ENCODE data around the gene GLYR1. TPM values are rescaled to one million over a fixed set of nuclear protein-coding genes. Genes with fewer than 3 reads are reported as not detected.

GLYR1 gene
- polyA plus RNA-seq, 1 donor (not counting 4 experiments of a cell fraction or from before 2014, with no cell fraction given), result 42.6 TPM

DNA sequence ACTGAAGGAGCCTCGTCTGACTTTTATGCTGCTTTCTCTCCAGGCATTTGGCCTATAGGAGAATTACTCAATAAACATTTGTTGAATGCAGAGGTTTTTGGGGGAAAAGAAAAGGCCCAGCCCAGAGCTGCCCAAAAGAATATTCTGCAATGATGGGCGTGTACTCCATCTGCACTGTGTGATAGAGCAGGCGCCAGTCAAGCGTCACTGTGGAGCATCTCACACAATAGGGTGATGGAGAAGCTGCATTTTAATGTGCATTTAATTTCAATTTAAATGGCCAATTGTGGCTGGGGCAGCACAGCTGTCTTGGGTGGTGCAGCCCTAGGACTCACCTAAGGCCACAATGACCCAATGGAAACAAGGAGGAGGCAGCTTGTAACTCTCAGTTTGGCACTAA lies 20.6 kb downstream of the GLYR1 start:
- Histone ChIP-seq H3K4me1 (ENCODE audit: control insufficient read depth, extremely low read depth, insufficient read depth, low read length) (no peaks in the 10 kb centered on the region), H3K4me3 (ENCODE audit: control insufficient read depth in 2 of 3, extremely low read depth in 1 of 3, insufficient read depth in 2 of 3, low read depth in 1 of 3, low read length in 3 of 3) (no peak overlapping the region), H2AFZ (ENCODE audit: control insufficient read depth, low read length) (no peak overlapping the region), H3K9me3 (ENCODE audit: control insufficient read depth, low read depth, low read length) (no peaks in the 10 kb centered on the region), H3K79me2 (ENCODE audit: control insufficient read depth, insufficient read depth, low read length) (peaks cover 2% of the 10 kb centered on the region), H4K20me1 (ENCODE audit: control insufficient read depth, extremely low read depth, insufficient read depth, low read length) (peaks cover 3% of the 10 kb centered on the region), H3K9me1 (ENCODE audit: control insufficient read depth, extremely low read depth, insufficient read depth, low read length) (no peaks in the 10 kb centered on the region), H3K9ac (ENCODE audit: control insufficient read depth, extremely low read depth, insufficient read depth, low read length) (no peak overlapping the region), H3K4me2 (ENCODE audit: control insufficient read depth, extremely low read depth, insufficient read depth, low read depth, low read length) (no peak overlapping the region), H3K27me3 (ENCODE audit: control insufficient read depth, extremely low read depth, insufficient read depth, low read length) (no peaks in the 10 kb centered on the region), H3K27ac (ENCODE audit: control insufficient read depth, insufficient read depth, low read length) (no peak overlapping the region), H3K36me3 (ENCODE audit: control insufficient read depth in 2 of 2, extremely low read depth in 1 of 2, insufficient read depth in 2 of 2, low read length in 2 of 2) (peaks cover 48 to 50% of the 10 kb centered on the region in 2 experiments)
- no peak for FAIRE-seq
- no peak for DNase-seq (ENCODE audit: low read depth, low spot score)
- dilution Hi-C loops (cut with MboI; ENCODE audit: extremely low pct_ligation_motif_present, low sequenced_read_pairs), result no loop called here
- TF ChIP-seq CTCF (optimal IDR thresholded peaks at IDR 0.05 in 1 of 3, IDR thresholded peaks at IDR 0.05 in 1 of 3, conservative IDR thresholded peaks at IDR 0.05 in 1 of 3; ENCODE audit: extremely low read depth in 1 of 3, insufficient read depth in 2 of 3, low read length in 3 of 3) (no peak), EZH2 (IDR thresholded peaks at IDR 0.05; ENCODE audit: low read length) (no peak)

DNA sequence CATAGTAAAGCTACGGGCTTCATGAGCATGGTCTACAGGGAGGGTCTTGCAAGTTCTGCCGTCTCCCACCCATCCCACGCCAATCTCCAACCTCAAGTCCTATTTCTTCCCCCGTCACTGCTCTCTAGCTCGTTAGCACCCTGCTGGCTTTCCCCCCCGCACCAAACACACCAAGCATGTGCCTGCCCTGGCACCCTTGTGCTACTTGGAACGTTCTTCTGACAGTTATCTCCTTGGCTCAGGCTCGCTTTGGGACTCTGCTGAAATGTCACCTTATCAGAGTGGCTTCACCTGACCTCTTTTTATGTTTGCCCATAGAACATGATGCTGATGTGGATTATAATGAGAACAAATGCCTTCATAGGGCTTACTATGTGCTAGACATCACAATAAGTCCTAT lies 21.9 kb downstream of the GLYR1 start:
- no peaks in the 10 kb centered on the region for H3K9me3 ChIP-seq (ENCODE audit: control insufficient read depth, low read depth, low read length)
- FAIRE-seq (no peak), DNase-seq (ENCODE audit: low read depth, low spot score) (no peak)
- H4K20me1 ChIP-seq (ENCODE audit: control insufficient read depth, extremely low read depth, insufficient read depth, low read length), result peaks cover 3% of the 10 kb centered on the region
- H3K4me3 ChIP-seq (ENCODE audit: control insufficient read depth in 2 of 3, extremely low read depth in 1 of 3, insufficient read depth in 2 of 3, low read depth in 1 of 3, low read length in 3 of 3), result no peak overlapping the region
- H3K79me2 ChIP-seq (ENCODE audit: control insufficient read depth, insufficient read depth, low read length), result peaks cover 2% of the 10 kb centered on the region
- TF ChIP-seq CTCF (optimal IDR thresholded peaks at IDR 0.05 in 1 of 3, IDR thresholded peaks at IDR 0.05 in 1 of 3, conservative IDR thresholded peaks at IDR 0.05 in 1 of 3; ENCODE audit: extremely low read depth in 1 of 3, insufficient read depth in 2 of 3, low read length in 3 of 3) (no peak), EZH2 (IDR thresholded peaks at IDR 0.05; ENCODE audit: low read length) (no peak)
- H3K27ac ChIP-seq (ENCODE audit: control insufficient read depth, insufficient read depth, low read length), result no peak overlapping the region
- H3K27me3 ChIP-seq (ENCODE audit: control insufficient read depth, extremely low read depth, insufficient read depth, low read length), result no peaks in the 10 kb centered on the region
- dilution Hi-C loops (cut with MboI; ENCODE audit: extremely low pct_ligation_motif_present, low sequenced_read_pairs), result no loop called here
- no peaks in the 10 kb centered on the region for H3K9me1 ChIP-seq (ENCODE audit: control insufficient read depth, extremely low read depth, insufficient read depth, low read length)
- H3K4me2 ChIP-seq (ENCODE audit: control insufficient read depth, extremely low read depth, insufficient read depth, low read depth, low read length), result no peak overlapping the region
- no peaks in the 10 kb centered on the region for H3K4me1 ChIP-seq (ENCODE audit: control insufficient read depth, extremely low read depth, insufficient read depth, low read length)
- H3K9ac ChIP-seq (ENCODE audit: control insufficient read depth, extremely low read depth, insufficient read depth, low read length), result no peak overlapping the region
- no peak overlapping the region for H2AFZ ChIP-seq (ENCODE audit: control insufficient read depth, low read length)
- H3K36me3 ChIP-seq (ENCODE audit: control insufficient read depth in 2 of 2, extremely low read depth in 1 of 2, insufficient read depth in 2 of 2, low read length in 2 of 2), result peaks cover 47 to 49% of the 10 kb centered on the region in 2 experiments
